ENCODE results near the gene SLC31A1. TPM values are rescaled to one million over a fixed set of nuclear protein-coding genes. Genes with fewer than 3 reads are reported as not detected.

The SLC31A1 gene
- polyA plus RNA-seq (2014; cell fraction: cytosol; rRNA removed) = 11.5 and 13.6 TPM in 2 replicates
- polyA plus RNA-seq (2014; cell fraction: nucleus; rRNA removed) = 2.3 and 2.4 TPM in 2 replicates

- DNase-seq (ENCODE audit: low spot score) = peak; percentile 98
Measured at GRCh38 chr9:113221003-113221799, at the start of gene SLC31A1, which contains the start of gene FKBP15. Gene SLC31A1 (plus strand): TSS chr9:113221544. CDS start chr9:113256149, 34,605 bp downstream. Gene FKBP15 (minus strand): TSS chr9:113221277. CDS start chr9:113221243, 34 bp downstream.

DNA sequence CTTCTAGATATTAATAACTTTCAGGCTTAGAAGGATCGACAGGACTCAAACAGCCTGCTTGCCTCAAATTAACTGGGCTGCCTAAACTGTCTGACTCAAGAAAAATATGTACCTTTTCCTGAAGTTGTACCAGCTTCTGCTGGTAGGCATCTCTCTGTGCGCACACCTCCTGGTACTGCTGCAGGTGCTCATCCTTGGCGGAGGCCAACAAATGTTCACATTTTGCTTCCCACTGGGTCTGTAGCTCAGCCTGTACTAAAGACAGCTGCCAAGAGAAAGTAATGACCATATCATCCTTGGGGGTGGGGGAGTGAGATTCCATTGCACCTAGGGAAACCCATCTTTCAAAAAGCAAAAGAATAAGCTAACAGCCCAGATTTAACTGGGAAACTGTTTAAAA, 48.0 kb upstream of the SLC31A1 start:
- DNase-seq (ENCODE audit: low spot score) = no peak

DNA sequence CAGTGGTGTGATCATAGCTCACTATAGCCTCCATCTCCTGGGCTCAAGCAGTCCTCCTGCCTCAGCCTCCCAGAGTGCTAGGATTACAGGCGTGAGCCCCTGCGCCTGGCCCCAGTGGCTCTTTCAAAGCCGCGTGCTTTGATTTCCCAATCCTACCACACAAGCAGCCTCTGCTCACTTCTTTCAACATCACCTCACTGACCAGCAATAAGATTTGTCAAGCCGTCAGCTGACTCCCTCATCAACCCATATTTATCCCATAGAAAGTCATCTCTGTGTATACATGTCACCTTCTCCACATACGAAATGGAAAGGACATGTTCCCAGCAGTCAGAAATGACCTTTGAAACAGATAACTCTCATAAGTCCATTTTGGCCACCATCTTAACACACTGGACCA, 44.5 kb upstream of the SLC31A1 start:
- DNase-seq (ENCODE audit: low spot score) = no peak

- no peak for DNase-seq (ENCODE audit: low spot score)
Measured at GRCh38 chr9:113177251-113177650, 44.1 kb upstream of the SLC31A1 start.

- no peak for DNase-seq (ENCODE audit: low spot score)
Measured at GRCh38 chr9:113178087-113178486, 43.3 kb upstream of the SLC31A1 start.

GRCh38 chr9:113179839-113180238, 41.5 kb upstream of the SLC31A1 start:
- DNase-seq (ENCODE audit: low spot score) = no peak

- no peak for DNase-seq (ENCODE audit: low spot score)
Measured at GRCh38 chr9:113181165-113181564, 40.2 kb upstream of the SLC31A1 start.

- DNase-seq (ENCODE audit: low spot score) = no peak
Measured at GRCh38 chr9:113183956-113184488, 37.3 kb upstream of the SLC31A1 start.

DNA sequence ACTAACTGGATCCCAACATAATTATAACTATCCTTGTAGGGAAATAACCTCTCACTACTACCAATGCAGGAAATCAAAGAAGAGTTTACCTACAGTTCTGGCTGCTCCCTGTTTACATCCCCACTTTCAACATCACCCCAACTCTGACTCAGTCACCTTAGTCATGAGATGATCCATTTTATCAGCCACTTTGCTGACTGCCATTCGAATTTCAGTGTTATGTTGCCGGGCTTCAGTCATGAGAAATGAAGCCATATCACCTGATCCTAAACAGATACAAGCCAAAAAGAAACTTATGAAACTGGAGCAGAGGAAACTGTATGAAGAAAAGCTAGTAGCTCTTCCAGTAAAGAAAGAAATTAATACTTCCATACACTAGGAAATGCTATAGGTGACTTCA, 36.8 kb upstream of the SLC31A1 start:
- DNase-seq (ENCODE audit: low spot score) = no peak

DNA sequence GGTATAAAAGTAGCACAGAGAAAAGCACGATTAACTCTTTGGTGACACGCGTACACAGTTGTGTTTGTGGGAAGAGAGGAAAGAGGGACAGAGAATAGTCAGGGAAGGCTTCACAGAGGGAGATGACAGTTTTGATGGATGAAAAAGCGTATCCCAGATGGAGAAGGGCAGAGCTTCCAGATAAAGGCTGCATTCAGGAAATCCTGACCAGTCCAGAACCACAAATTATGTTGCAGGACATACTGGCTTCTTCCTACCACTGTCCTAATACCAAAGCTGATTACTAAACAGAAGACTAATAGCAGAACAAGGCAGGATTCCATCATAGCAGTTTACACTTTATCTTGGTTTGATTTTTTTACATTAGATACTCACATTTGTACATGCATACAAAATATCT, 36.1 kb upstream of the SLC31A1 start:
- no peak for DNase-seq (ENCODE audit: low spot score)

DNA sequence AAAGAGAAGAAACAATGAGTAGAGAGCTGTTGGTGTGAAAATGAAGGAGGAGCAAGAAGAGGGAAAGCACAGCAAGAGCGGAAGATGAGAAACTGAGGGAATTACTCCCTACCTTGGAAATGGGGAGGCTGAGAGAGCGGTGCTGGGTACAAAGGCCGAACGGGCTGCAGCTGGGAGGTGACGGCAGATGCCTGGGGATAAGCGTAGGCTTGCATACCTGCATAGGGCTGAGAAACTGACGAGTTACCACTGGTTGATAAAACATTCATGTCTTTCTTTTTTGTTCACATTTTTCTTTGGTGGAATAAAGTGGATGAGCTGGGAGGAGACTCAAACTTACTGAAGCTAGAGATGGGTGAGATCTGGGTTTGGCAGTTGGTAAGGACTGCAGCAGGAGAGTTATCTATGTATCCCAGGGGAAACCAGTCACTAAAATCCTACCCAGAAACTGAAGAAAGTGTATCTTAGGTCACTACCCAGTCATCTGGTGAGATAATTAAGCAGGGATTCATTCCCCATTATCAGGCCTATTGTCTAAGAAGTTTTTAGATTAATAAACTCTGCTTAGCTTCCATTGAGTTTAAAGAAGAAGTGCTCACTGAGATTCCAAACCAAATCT, 35.1 kb upstream of the SLC31A1 start:
- DNase-seq (ENCODE audit: low spot score) = no peak

GRCh38 chr9:113187929-113188595, 33.3 kb upstream of the SLC31A1 start:
- no peak for DNase-seq (ENCODE audit: low spot score)

- DNase-seq (ENCODE audit: low spot score) = no peak
Measured at GRCh38 chr9:113192455-113192854, 28.9 kb upstream of the SLC31A1 start.

GRCh38 chr9:113199683-113200329, 21.5 kb upstream of the SLC31A1 start:
- DNase-seq (ENCODE audit: low spot score) = no peak

DNA sequence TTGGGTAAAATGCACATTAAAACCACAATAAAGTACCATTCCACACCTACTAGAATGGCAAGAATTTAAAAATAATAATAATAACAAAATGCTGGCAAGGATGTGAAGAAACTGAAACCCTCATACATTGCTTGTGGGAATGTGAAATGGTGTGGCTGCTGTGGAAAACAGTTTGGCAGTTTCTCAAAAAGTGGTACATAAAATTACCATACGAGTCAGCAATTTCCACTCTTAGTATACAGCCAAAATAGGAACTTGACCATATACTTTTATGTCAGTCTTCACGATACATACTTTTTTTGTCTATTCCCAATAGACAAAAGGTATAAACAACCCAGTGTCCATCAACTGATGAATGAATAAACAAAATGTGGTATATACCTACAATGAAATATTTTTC, 15.9 kb upstream of the SLC31A1 start:
- DNase-seq (ENCODE audit: low spot score) = no peak

DNA sequence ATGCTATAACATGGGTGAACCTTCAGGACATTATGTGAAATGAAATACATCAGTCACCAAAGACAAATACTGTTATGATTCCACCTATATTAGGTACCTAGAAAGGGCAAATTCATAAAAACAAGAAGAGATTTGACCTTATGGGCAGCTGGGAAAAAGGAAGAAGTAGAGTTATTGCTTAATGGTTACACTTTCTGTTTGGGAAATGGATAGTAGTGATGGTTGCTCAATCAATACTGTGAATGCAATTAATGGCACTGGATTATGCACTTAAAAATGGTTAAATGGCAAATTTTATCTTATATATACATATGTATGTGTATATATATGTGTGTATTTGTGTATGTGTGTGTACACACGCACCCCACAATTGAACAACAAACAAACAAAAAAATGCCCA, 15.5 kb upstream of the SLC31A1 start:
- no peak for DNase-seq (ENCODE audit: low spot score)

DNA sequence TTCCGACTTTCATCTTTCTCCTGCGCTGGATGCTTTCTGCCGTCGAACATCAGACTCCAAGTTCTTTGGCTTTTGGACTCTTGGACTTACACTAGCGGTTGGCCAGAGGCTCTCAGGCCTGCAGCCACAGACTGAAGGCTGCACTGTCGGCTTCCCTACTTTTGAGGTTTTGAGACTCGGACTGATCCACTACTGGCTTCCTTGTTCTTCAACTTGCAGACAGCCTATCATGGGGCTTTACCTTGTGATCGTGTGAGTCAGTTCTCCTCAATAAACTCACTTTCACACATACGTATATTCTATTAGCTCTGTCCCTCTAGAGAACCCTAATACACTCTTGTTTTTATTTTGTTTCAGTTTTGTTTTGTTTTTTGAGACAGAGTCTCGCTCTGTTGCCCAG, 10.5 kb upstream of the SLC31A1 start:
- no peak for DNase-seq (ENCODE audit: low spot score)

- no peak for DNase-seq (ENCODE audit: low spot score)
Measured at GRCh38 chr9:113215132-113215531, 6.2 kb upstream of the SLC31A1 start.

GRCh38 chr9:113216406-113216805, 4.9 kb upstream of the SLC31A1 start:
- DNase-seq (ENCODE audit: low spot score) = no peak

DNA sequence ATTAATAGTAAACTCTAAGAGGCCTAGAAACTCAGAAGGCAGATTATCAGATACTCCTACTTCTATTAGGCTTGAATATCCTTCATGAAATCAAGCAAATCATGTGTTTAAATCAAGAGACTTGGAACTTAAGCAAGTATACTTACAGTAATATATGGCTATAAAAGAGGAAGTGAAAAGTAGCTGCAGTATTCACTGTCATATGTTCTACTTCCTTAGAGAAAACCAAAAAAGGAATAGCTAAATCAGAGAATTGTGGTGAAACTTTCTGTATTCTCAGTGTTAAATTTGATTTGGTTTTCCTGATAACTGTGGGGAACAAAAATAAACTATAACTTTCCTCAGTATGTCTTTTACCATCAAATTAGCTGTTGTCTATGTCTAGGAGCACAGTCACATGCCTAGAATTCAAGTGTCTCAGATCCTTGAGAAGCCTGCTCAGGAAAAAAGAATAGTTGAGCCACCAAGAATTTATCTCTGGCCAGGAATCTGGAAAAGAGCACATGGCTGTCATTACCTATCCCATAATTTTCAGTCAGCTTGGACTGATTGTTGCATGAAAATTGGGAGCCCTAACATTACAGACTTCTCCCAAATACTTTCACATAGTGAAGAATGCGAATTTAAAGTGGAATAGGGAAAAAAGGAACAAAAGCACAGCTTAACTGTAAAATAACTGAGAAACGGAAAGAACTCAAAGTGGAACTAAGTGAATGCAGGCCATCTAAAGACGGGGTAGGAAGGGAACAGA, 2.0 kb upstream of the SLC31A1 start:
- DNase-seq (ENCODE audit: low spot score) = no peak

DNA sequence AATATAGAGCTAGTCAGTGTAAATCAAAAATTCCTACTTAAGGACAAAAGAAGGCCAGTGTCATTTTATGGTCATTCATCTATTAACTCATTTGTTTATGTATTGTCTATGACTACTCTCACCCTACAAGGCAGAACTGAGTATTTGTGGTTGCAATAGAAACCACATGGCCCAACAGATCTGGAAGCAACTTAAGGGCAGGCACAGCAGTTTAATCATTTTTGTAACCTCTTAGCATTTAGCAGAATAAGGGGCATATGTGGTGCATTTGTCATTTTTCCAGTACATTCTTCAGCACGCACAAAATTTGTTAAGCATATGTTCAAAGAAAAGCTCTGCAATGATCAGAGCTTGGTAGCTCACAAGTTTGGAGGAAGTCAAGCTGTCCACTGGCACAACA, 1.4 kb upstream of the SLC31A1 start:
- no peak for DNase-seq (ENCODE audit: low spot score)

Data from SK-N-DZ (cell line).